HEK293 (cell line): ENCODE data around the gene CHD1.

Experiments used
- CTCF ChIA-PET: fragments of 350-600 bp; formaldehyde crosslinking; extraction: SDS; loops from one replicate; lab custom pipeline; 2021; ENCODE audit warnings: antibody characterized with exemption; lab: Yijun Ruan, JAX
- POLR2A ChIA-PET: fragments of 300-600 bp; formaldehyde crosslinking; extraction: SDS; loops from one replicate; lab custom pipeline; 2020; ENCODE audit warnings: antibody characterized with exemption, inconsistent platforms; lab: Yijun Ruan, JAX
- H3K27ac ChIP-seq: fragments of 200-500 bp; sonication (Bioruptor generic); 2 replicates; pipeline ENCODE4 v1.5.1; 2014; ENCODE audit warnings: low read depth, low read length, control low read depth, inconsistent platforms; ENCODE audit errors: extremely low read depth
- H3K36me3 ChIP-seq, 2 experiments: fragments of 200-500 bp in 1 of 2; sonication (Bioruptor generic) in 1 of 2; 1 replicate in 1 of 2; 2 replicates in 1 of 2; pipeline ENCODE4 v1.5.1; 2014 to 2017; ENCODE audit warnings: inconsistent platforms in 2 of 2, low read length in 2 of 2; ENCODE audit not compliant: control insufficient read depth in 2 of 2, insufficient read depth in 1 of 2
- H3K4me1 ChIP-seq: fragments of 200-500 bp; sonication (Bioruptor generic); 2 replicates; pipeline ENCODE4 v1.5.1; 2014; ENCODE audit warnings: mild to moderate bottlenecking, low read length, inconsistent platforms; ENCODE audit not compliant: control insufficient read depth, insufficient read depth
- H3K4me3 ChIP-seq: 2 replicates; pipeline ENCODE4 v1.5.1; 2011; ENCODE audit warnings: low read depth, mild to moderate bottlenecking, control low read depth, low read length, moderate library complexity
- H3K9me3 ChIP-seq: fragments of 200-500 bp; sonication (Bioruptor generic); 2 replicates; pipeline ENCODE4 v1.5.1; 2014; ENCODE audit warnings: low read depth, low read length, inconsistent platforms; ENCODE audit not compliant: control insufficient read depth, insufficient read depth
- CTCF ChIP-seq: fragments of 450-650 bp; formaldehyde crosslinking; IDR thresholded peaks from 2 replicates; pipeline ENCODE4 v1.5.1; 2016; ENCODE audit warnings: missing biosample characterization, missing genetic modification characterization
- GLIS1 ChIP-seq: fragments of 450-650 bp; formaldehyde crosslinking; IDR thresholded peaks from 2 replicates; pipeline ENCODE4 v1.5.1; 2016; ENCODE audit warnings: missing biosample characterization, missing genetic modification characterization
- KLF10 ChIP-seq: fragments of 450-650 bp; IDR thresholded peaks from 2 replicates; pipeline ENCODE4 v1.5.1; 2018; ENCODE audit warnings: missing biosample characterization, mild to moderate bottlenecking, missing genetic modification characterization
- KLF17 ChIP-seq: fragments of 450-650 bp; formaldehyde crosslinking; IDR thresholded peaks from 2 replicates; pipeline ENCODE4 v1.5.1; 2016; ENCODE audit warnings: missing biosample characterization, missing genetic modification characterization
- KLF7 ChIP-seq: fragments of 450-650 bp; formaldehyde crosslinking; IDR thresholded peaks from 2 replicates; pipeline ENCODE4 v1.5.1; 2016; ENCODE audit warnings: missing biosample characterization, missing genetic modification characterization, borderline replicate concordance
- OSR2 ChIP-seq: fragments of 450-650 bp; formaldehyde crosslinking; IDR thresholded peaks from 2 replicates; pipeline ENCODE4 v1.5.1; 2016; ENCODE audit warnings: missing biosample characterization, missing genetic modification characterization
- SP7 ChIP-seq: fragments of 450-650 bp; formaldehyde crosslinking; IDR thresholded peaks from 2 replicates; pipeline ENCODE4 v1.5.1; 2016; ENCODE audit warnings: missing biosample characterization, missing genetic modification characterization
- ZBTB48 ChIP-seq: fragments of 450-650 bp; formaldehyde crosslinking; IDR thresholded peaks from 2 replicates; pipeline ENCODE4 v1.5.1; 2016; ENCODE audit warnings: missing biosample characterization, missing genetic modification characterization
- ZBTB7A ChIP-seq: fragments of 450-650 bp; formaldehyde crosslinking; IDR thresholded peaks from 2 replicates; pipeline ENCODE4 v1.5.1; 2016; ENCODE audit warnings: low read depth, missing biosample characterization, missing genetic modification characterization
- ZFP37 ChIP-seq: fragments of 450-650 bp; formaldehyde crosslinking; IDR thresholded peaks from 2 replicates; pipeline ENCODE4 v1.5.1; 2016; ENCODE audit warnings: missing biosample characterization, missing genetic modification characterization
- ZNF10 ChIP-seq: fragments of 450-650 bp; formaldehyde crosslinking; IDR thresholded peaks from 2 replicates; pipeline ENCODE4 v1.5.1; 2017; ENCODE audit warnings: missing biosample characterization, missing genetic modification characterization
- ZNF140 ChIP-seq: fragments of 450-650 bp; formaldehyde crosslinking; IDR thresholded peaks from 2 replicates; pipeline ENCODE4 v1.5.1; 2016; ENCODE audit warnings: missing biosample characterization, missing genetic modification characterization
- ZNF146 ChIP-seq: fragments of 450-650 bp; formaldehyde crosslinking; IDR thresholded peaks from 2 replicates; pipeline ENCODE4 v1.5.1; 2016; ENCODE audit warnings: missing biosample characterization, missing genetic modification characterization
- ZNF16 ChIP-seq: fragments of 450-650 bp; formaldehyde crosslinking; IDR thresholded peaks from 2 replicates; pipeline ENCODE4 v1.5.1; 2016; ENCODE audit warnings: low read depth, missing biosample characterization, missing genetic modification characterization
- ZNF174 ChIP-seq: fragments of 450-650 bp; formaldehyde crosslinking; IDR thresholded peaks from 2 replicates; pipeline ENCODE4 v1.5.0; 2017; ENCODE audit warnings: missing biosample characterization, mild to moderate bottlenecking, missing genetic modification characterization
- ZNF433 ChIP-seq: fragments of 450-650 bp; formaldehyde crosslinking; IDR thresholded peaks from 2 replicates; pipeline ENCODE4 v1.5.1; 2016; ENCODE audit warnings: missing biosample characterization, missing genetic modification characterization, low read depth
- ZNF48 ChIP-seq: fragments of 450-650 bp; formaldehyde crosslinking; IDR thresholded peaks from 2 replicates; pipeline ENCODE4 v1.5.1; 2016; ENCODE audit warnings: missing biosample characterization, missing genetic modification characterization
- ZNF501 ChIP-seq: fragments of 450-650 bp; formaldehyde crosslinking; IDR thresholded peaks from 2 replicates; pipeline ENCODE4 v1.5.1; 2016; ENCODE audit warnings: missing biosample characterization, missing genetic modification characterization
- ZNF514 ChIP-seq: fragments of 450-650 bp; formaldehyde crosslinking; IDR thresholded peaks from 2 replicates; pipeline ENCODE4 v1.5.1; 2016; ENCODE audit warnings: missing biosample characterization, missing genetic modification characterization
- ZNF600 ChIP-seq: fragments of 450-650 bp; formaldehyde crosslinking; IDR thresholded peaks from 2 replicates; pipeline ENCODE4 v1.5.1; 2016; ENCODE audit warnings: missing biosample characterization, missing genetic modification characterization
- ZNF768 ChIP-seq: fragments of 450-650 bp; formaldehyde crosslinking; IDR thresholded peaks from 2 replicates; pipeline ENCODE4 v1.5.1; 2018; ENCODE audit warnings: missing biosample characterization, mild to moderate bottlenecking, missing genetic modification characterization
- ZNF776 ChIP-seq: fragments of 450-650 bp; formaldehyde crosslinking; IDR thresholded peaks from 2 replicates; pipeline ENCODE4 v1.5.0; 2017; ENCODE audit warnings: missing biosample characterization, missing genetic modification characterization, borderline replicate concordance
- ZNF837 ChIP-seq: fragments of 450-650 bp; formaldehyde crosslinking; IDR thresholded peaks from 2 replicates; pipeline ENCODE4 v1.5.1; 2016; ENCODE audit warnings: missing biosample characterization, missing genetic modification characterization
- ZSCAN4 ChIP-seq: fragments of 450-650 bp; formaldehyde crosslinking; IDR thresholded peaks from 2 replicates; pipeline ENCODE4 v1.5.1; 2017; ENCODE audit warnings: missing biosample characterization, missing genetic modification characterization
- TF ChIP-seq, protein P1 (sequence below): fragments of 450-650 bp; formaldehyde crosslinking; IDR thresholded peaks from 2 replicates; pipeline ENCODE4 v1.5.1; 2016; ENCODE audit warnings: missing biosample characterization, missing genetic modification characterization
- TF ChIP-seq, protein P2 (sequence below): fragments of 450-650 bp; formaldehyde crosslinking; IDR thresholded peaks from 2 replicates; pipeline ENCODE4 v1.5.1; 2016; ENCODE audit warnings: missing biosample characterization, missing genetic modification characterization
- TF ChIP-seq, protein P3 (sequence below): fragments of 450-650 bp; formaldehyde crosslinking; IDR thresholded peaks from 2 replicates; pipeline ENCODE4 v1.5.1; 2017; ENCODE audit warnings: missing biosample characterization, mild to moderate bottlenecking, missing genetic modification characterization, moderate library complexity

The CHD1 gene

GRCh38 chr5:98977723-98978122 lies 48.9 kb upstream of the CHD1 start (continued):
- no peak for TF ChIP-seq ZNF16
- no peak for TF ChIP-seq ZNF48 (tag by site-specific recombination)
- TF ChIP-seq GLIS1 (tag by site-specific recombination), result no peak
- TF ChIP-seq, protein P1, sequence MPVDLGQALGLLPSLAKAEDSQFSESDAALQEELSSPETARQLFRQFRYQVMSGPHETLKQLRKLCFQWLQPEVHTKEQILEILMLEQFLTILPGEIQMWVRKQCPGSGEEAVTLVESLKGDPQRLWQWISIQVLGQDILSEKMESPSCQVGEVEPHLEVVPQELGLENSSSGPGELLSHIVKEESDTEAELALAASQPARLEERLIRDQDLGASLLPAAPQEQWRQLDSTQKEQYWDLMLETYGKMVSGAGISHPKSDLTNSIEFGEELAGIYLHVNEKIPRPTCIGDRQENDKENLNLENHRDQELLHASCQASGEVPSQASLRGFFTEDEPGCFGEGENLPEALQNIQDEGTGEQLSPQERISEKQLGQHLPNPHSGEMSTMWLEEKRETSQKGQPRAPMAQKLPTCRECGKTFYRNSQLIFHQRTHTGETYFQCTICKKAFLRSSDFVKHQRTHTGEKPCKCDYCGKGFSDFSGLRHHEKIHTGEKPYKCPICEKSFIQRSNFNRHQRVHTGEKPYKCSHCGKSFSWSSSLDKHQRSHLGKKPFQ (tag by site-specific recombination), result no peak
- TF ChIP-seq ZNF501 (tag by site-specific recombination), result no peak
- no peak for TF ChIP-seq ZNF146
- TF ChIP-seq ZBTB48, result no peak
- TF ChIP-seq ZNF514 (tag by site-specific recombination), result no peak
- no peak for TF ChIP-seq KLF17 (tag by site-specific recombination)
- no peak for TF ChIP-seq ZNF837 (tag by site-specific recombination)

GRCh38 chr5:98975682-98976407 lies 47.0 kb upstream of the CHD1 start:
- H3K4me3 ChIP-seq, result no peak overlapping the region
- H3K4me1 ChIP-seq, result no peaks in the 10 kb centered on the region
- no peaks in the 10 kb centered on the region for H3K36me3 ChIP-seq
- H3K27ac ChIP-seq, result no peak overlapping the region
- H3K9me3 ChIP-seq, result no peaks in the 10 kb centered on the region
- ChIA-PET CTCF (interaction anchor here (0.6 kb wide), 1 partner anchor 1141 kb away, joined by 3 read pairs; no protein-coding TSS in a partner anchor), POLR2A (no interaction called here)
- TF ChIP-seq SP7, result no peak
- no peak for TF ChIP-seq CTCF (tag by site-specific recombination)
- no peak for TF ChIP-seq ZNF174
- no peak for TF ChIP-seq ZBTB7A
- no peak for TF ChIP-seq ZNF776 (tag by site-specific recombination)
- no peak for TF ChIP-seq ZNF140
- TF ChIP-seq KLF7 (tag by site-specific recombination), result no peak
- no peak for TF ChIP-seq OSR2 (tag by site-specific recombination)
- TF ChIP-seq ZFP37, result no peak
- TF ChIP-seq ZNF10, result no peak
- TF ChIP-seq, protein P2, sequence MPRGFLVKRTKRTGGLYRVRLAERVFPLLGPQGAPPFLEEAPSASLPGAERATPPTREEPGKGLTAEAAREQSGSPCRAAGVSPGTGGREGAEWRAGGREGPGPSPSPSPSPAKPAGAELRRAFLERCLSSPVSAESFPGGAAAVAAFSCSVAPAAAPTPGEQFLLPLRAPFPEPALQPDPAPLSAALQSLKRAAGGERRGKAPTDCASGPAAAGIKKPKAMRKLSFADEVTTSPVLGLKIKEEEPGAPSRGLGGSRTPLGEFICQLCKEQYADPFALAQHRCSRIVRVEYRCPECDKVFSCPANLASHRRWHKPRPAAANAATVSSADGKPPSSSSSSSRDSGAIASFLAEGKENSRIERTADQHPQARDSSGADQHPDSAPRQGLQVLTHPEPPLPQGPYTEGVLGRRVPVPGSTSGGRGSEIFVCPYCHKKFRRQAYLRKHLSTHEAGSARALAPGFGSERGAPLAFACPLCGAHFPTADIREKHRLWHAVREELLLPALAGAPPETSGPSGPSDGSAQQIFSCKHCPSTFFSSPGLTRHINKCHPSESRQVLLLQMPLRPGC (tag by site-specific recombination), result no peak
- no peak for TF ChIP-seq ZSCAN4 (tag by site-specific recombination)
- no peak for TF ChIP-seq KLF17 (tag by site-specific recombination)
- no peak for TF ChIP-seq ZNF600
- TF ChIP-seq, protein P3, sequence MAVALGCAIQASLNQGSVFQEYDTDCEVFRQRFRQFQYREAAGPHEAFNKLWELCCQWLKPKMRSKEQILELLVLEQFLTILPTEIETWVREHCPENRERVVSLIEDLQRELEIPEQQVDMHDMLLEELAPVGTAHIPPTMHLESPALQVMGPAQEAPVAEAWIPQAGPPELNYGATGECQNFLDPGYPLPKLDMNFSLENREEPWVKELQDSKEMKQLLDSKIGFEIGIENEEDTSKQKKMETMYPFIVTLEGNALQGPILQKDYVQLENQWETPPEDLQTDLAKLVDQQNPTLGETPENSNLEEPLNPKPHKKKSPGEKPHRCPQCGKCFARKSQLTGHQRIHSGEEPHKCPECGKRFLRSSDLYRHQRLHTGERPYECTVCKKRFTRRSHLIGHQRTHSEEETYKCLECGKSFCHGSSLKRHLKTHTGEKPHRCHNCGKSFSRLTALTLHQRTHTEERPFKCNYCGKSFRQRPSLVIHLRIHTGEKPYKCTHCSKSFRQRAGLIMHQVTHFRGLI (tag by site-specific recombination), result no peak
- no peak for TF ChIP-seq ZNF433 (tag by site-specific recombination)
- TF ChIP-seq KLF10 (tag by site-specific recombination), result no peak
- no peak for TF ChIP-seq ZNF768 (tag by site-specific recombination)
